GM23248 (cell line): Measurements from ENCODE around the gene IFNLR1.

ENCODE experiments used
- EZH2 ChIP-seq: fragments of 200-600 bp; sonication (generic); IDR thresholded peaks from 2 replicates; pipeline ENCODE4 v1.6.1; 2018; ENCODE audit warnings: antibody characterized with exemption, mild to moderate bottlenecking; ENCODE audit not compliant: insufficient read depth, poor library complexity, severe bottlenecking
- EZH2phosphoT487 ChIP-seq: fragments of 200-600 bp; sonication (generic); IDR thresholded peaks from 2 replicates; pipeline ENCODE4 v1.6.1; 2018; ENCODE audit warnings: antibody characterized with exemption, moderate library complexity, mild to moderate bottlenecking, low read depth; ENCODE audit not compliant: insufficient read depth

DNA sequence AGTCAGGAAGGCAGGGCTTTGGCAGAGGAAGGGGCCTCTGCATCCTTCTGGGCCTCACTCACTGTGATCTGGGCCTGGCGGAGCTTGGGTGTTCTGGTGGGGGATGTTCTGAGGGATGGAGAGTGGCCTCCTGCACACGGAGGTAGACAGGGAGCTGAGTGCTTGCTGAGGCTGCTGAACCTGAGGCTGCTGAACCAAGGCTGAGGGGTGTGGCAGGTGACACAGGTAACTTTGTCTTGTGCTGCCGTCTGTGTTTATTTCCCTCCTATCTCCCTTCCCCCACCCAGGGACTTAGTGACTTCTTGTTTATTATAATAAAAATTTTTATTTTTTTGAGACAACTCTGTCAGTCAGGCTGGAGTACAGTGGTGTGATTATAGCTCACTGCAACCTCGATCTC, 37.7 kb upstream of the IFNLR1 start:
- no peak for TF ChIP-seq EZH2
- TF ChIP-seq EZH2phosphoT487 = no peak
